KOPT-K1 (cell line): ENCODE measurements around the gene PRX.
A peak's percentile ranks its signal among the peaks of the same experiment; 100 is the strongest.
"Not testable (repeated sequence)": the region's sequence is repeated elsewhere in the genome, so short reads cannot be mapped to it uniquely, and the experiment has no call there.

Experiments used
- H3K27ac ChIP-seq: fragments of 200-600 bp; sonication (generic); 2 replicates; pipeline ENCODE4 v1.5.1; 2016; ENCODE audit warnings: antibody characterized with exemption, mild to moderate bottlenecking, low read depth, low read length; ENCODE audit not compliant: poor library complexity, severe bottlenecking
- H3K36me3 ChIP-seq: fragments of 200-600 bp; sonication (generic); 2 replicates; pipeline ENCODE4 v1.5.1; 2017; ENCODE audit warnings: antibody characterized with exemption, mild to moderate bottlenecking, low read length, moderate library complexity; ENCODE audit not compliant: insufficient read depth
- H3K9me3 ChIP-seq: fragments of 200-600 bp; sonication (generic); 2 replicates; pipeline ENCODE4 v1.5.1; 2017; ENCODE audit warnings: antibody characterized with exemption, low read length, mild to moderate bottlenecking; ENCODE audit not compliant: insufficient read depth, poor library complexity, severe bottlenecking

The PRX gene

GRCh38 chr19:40413291-40413845 is at the start of gene PRX:
Gene PRX, minus strand, starts transcription at chr19:40413378. Its CDS starts 5,446 bp downstream, at chr19:40407932.
- Histone ChIP-seq H3K9me3 (no peaks in the 10 kb centered on the region), H3K27ac (no peak within 1 kb of the TSS), H3K36me3 (no peaks in the 10 kb centered on the region)

GRCh38 chr19:40461669-40462221 is 48.6 kb upstream of the PRX start:
- H3K36me3 ChIP-seq: no peaks in the 10 kb centered on the region
- H3K27ac ChIP-seq: no peak overlapping the region
- H3K9me3 ChIP-seq: no peaks in the 10 kb centered on the region

GRCh38 chr19:40460185-40460584 is 47.0 kb upstream of the PRX start:
- Histone ChIP-seq H3K27ac (no peak overlapping the region), H3K9me3 (no peaks in the 10 kb centered on the region), H3K36me3 (no peaks in the 10 kb centered on the region)

GRCh38 chr19:40458597-40458974 is 45.4 kb upstream of the PRX start:
- H3K27ac ChIP-seq: no peak overlapping the region
- no peaks in the 10 kb centered on the region for H3K9me3 ChIP-seq
- no peaks in the 10 kb centered on the region for H3K36me3 ChIP-seq

GRCh38 chr19:40457953-40458596 is 44.9 kb upstream of the PRX start:
- Histone ChIP-seq H3K36me3 (no peaks in the 10 kb centered on the region), H3K27ac (no peak overlapping the region)

GRCh38 chr19:40457048-40457447 is 43.9 kb upstream of the PRX start:
- no peaks in the 10 kb centered on the region for H3K36me3 ChIP-seq
- H3K27ac ChIP-seq: no peak overlapping the region
- H3K9me3 ChIP-seq: no peaks in the 10 kb centered on the region

More at GRCh38 chr19:40457953-40458596, 44.9 kb upstream of the PRX start:
- no peaks in the 10 kb centered on the region for H3K9me3 ChIP-seq

- not testable (repeated sequence) for H3K27ac ChIP-seq, H3K9me3 ChIP-seq, H3K36me3 ChIP-seq
Observed at GRCh38 chr19:40453943-40454342, 40.8 kb upstream of the PRX start.

GRCh38 chr19:40453151-40453735 is 40.1 kb upstream of the PRX start:
- Histone ChIP-seq H3K9me3 (no peaks in the 10 kb centered on the region), H3K27ac (no peak overlapping the region), H3K36me3 (no peaks in the 10 kb centered on the region)

- Histone ChIP-seq H3K9me3 (no peaks in the 10 kb centered on the region), H3K27ac (no peak overlapping the region), H3K36me3 (no peaks in the 10 kb centered on the region)
Observed at GRCh38 chr19:40452016-40452415, 38.8 kb upstream of the PRX start.

GRCh38 chr19:40450664-40451063 is 37.5 kb upstream of the PRX start:
- Histone ChIP-seq H3K27ac (no peak overlapping the region), H3K36me3 (no peaks in the 10 kb centered on the region), H3K9me3 (no peaks in the 10 kb centered on the region)

GRCh38 chr19:40449506-40449905 is 36.3 kb upstream of the PRX start:
- Histone ChIP-seq H3K9me3 (no peaks in the 10 kb centered on the region), H3K27ac (no peak overlapping the region), H3K36me3 (no peaks in the 10 kb centered on the region)

- H3K27ac ChIP-seq: no peak overlapping the region
- H3K9me3 ChIP-seq: no peaks in the 10 kb centered on the region
- H3K36me3 ChIP-seq: peaks cover 5% of the 10 kb centered on the region; the same call in 1 of the 2 replicates
Observed at GRCh38 chr19:40446263-40446784, 33.1 kb upstream of the PRX start.

- peaks cover 10% of the 10 kb centered on the region; the same call in 1 of the 2 replicates for H3K36me3 ChIP-seq
- H3K27ac ChIP-seq: no peak overlapping the region
- no peaks in the 10 kb centered on the region for H3K9me3 ChIP-seq
Observed at GRCh38 chr19:40445780-40446262, 32.6 kb upstream of the PRX start.

- peak overlapping the region; percentile 80 for H3K27ac ChIP-seq
- H3K36me3 ChIP-seq: peaks cover 17% of the 10 kb centered on the region
- H3K9me3 ChIP-seq: no peaks in the 10 kb centered on the region
Observed at GRCh38 chr19:40444825-40445312, 31.7 kb upstream of the PRX start.
